ENCODE data around the gene ABHD6.
"Not testable (repeated sequence)": the region's sequence is repeated elsewhere in the genome, so short reads cannot be mapped to it uniquely, and the experiment has no call there.

The ABHD6 gene

GRCh38 chr3:58216496-58217195 is 20.9 kb upstream of the ABHD6 start:
- no peak for TF ChIP-seq CTCF (conservative IDR thresholded peaks at IDR 0.05; ENCODE audit: low read depth, low read length)

GRCh38 chr3:58217209-58217811 is 20.3 kb upstream of the ABHD6 start:
- H3K4me3 ChIP-seq (ENCODE audit: low read depth, low read length) = peak overlapping the region; percentile 6

More at GRCh38 chr3:58216496-58217195, 20.9 kb upstream of the ABHD6 start:
- no peak overlapping the region for H3K4me3 ChIP-seq (ENCODE audit: low read depth, low read length)
- DNase-seq (ENCODE audit: low read depth) = no peak

DNA sequence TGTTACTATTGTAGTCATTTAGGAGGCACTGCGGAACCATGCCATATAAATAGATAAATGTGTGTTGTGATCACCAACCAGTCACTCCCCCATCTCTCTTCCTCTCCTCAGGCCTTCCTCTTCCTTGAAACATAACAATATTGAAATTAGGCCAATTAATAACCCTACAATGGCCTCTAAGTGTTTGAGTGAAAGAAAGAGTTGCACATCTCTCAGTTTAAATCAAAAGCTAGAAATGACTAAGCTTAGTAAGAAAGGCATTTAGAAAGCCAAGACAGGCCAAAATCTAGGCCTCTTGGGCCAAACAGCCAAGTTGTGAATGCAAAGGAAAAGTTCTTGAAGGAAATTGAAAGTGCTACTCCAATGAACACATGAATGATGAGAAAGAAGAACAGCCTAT is 18.7 kb upstream of the ABHD6 start:
- TF ChIP-seq CTCF (conservative IDR thresholded peaks at IDR 0.05; ENCODE audit: low read depth, low read length) = no peak
- H3K4me3 ChIP-seq (ENCODE audit: low read depth, low read length) = no peak overlapping the region
- no peak for DNase-seq (ENCODE audit: low read depth)

More at GRCh38 chr3:58217209-58217811, 20.3 kb upstream of the ABHD6 start:
- peak; percentile 94 for DNase-seq (ENCODE audit: low read depth)
- TF ChIP-seq CTCF (conservative IDR thresholded peaks at IDR 0.05; ENCODE audit: low read depth, low read length) = peak; percentile 89

GRCh38 chr3:58222161-58222724 is 15.3 kb upstream of the ABHD6 start:
- H3K4me3 ChIP-seq (ENCODE audit: low read depth, low read length) = no peak overlapping the region
- no peak for TF ChIP-seq CTCF (conservative IDR thresholded peaks at IDR 0.05; ENCODE audit: low read depth, low read length)
- no peak for DNase-seq (ENCODE audit: low read depth)

DNA sequence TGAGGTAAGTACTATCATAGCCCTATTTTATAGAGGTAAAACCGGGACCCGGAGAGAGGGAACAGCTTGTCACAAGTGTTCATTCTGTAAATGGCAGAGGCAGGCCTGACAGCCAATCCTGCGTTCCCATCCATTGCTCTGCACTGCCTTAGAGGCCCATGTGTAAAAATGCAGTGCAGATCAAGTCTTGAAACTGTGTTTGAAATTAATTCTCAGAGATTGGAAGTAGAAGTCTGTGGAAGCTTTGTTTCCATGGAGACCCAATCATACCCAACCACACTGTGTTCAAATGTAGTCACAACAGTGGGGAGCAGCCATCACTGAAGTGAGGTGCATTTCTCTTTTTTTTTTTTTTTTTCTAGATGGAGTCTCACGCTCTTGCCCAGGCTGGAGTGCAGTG is 13.7 kb upstream of the ABHD6 start:
- no peak for TF ChIP-seq CTCF (conservative IDR thresholded peaks at IDR 0.05; ENCODE audit: low read depth, low read length)
- H3K4me3 ChIP-seq (ENCODE audit: low read depth, low read length) = no peak overlapping the region
- no peak for DNase-seq (ENCODE audit: low read depth)

DNA sequence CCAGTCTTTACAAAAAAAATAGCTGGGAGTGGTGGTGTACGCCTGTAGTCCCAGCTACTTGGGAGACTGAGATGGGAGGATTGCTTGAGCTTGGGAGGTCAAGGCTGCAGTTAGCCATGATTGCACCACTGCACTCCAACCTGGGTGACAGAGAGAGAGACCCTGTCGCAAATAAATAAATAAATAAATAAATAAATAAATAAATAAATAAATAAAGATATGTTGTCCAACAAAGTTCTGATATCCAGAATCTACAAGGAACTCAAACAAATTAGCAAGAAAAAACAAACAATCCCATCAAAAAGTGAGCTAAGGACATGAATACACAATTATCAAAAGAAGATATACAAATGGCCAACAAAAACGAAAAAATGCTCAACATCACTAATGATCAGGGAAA is 9.7 kb upstream of the ABHD6 start:
- not testable (repeated sequence) for H3K4me3 ChIP-seq (ENCODE audit: low read depth, low read length); DNase-seq (ENCODE audit: low read depth)

DNA sequence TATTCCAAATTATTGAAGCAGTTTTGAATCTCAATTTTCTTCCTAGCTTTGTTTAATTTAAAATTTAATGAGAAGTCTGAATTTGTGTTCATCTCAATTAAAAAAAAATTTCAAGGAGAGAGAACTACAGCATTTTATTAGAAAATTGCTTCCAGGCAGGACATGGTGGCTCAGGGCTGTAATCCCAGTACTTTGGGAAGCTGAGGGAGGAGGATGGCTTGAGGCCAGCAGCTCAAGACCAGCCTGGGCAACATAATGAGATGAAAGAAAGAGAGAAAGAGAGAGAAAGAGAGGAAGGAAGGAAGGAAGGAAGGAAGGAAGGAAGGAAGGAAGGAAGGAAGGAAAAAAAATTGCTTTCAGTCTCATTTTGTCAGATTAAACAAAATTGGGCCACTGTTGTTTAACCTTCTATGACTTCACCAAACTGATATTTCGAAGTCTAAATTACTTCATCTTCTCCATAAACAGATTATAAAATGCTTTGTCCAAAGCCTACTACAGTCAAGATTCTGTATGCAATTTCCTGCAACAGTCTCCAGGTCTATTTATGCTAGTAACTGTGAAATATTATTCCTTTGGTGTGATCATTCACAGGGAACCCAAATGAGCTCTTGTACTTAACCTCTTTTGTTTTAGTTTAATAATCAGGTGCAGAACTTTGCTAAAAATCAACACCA is 6.6 kb upstream of the ABHD6 start:
- H3K4me3 ChIP-seq (ENCODE audit: low read depth, low read length) = no peak overlapping the region
- no peak for DNase-seq (ENCODE audit: low read depth)
- TF ChIP-seq CTCF (conservative IDR thresholded peaks at IDR 0.05; ENCODE audit: low read depth, low read length) = no peak
